SW 1271 (cell line): Measurements from ENCODE around the gene TRIM75.
"Not testable (repeated sequence)": the region's sequence is repeated elsewhere in the genome, so short reads cannot be mapped to it uniquely, and the experiment has no call there.

ENCODE experiments used
- DNase-seq, 2 experiments: peaks; one replicate each; lab custom pipeline; 2025; lab: John Stamatoyannopoulos, UW

Gene TRIM75

GRCh38 chr4:165053645-165054044 is at the start of gene TRIM75:
TRIM75 (plus strand) TSS chr4:165053866; CDS start chr4:165059148, 5,282 bp downstream.
- DNase-seq: no peak

- DNase-seq: no peak
These were observed 48.2 kb upstream of the TRIM75 start for GRCh38 chr4:165005352-165005925.

GRCh38 chr4:165006456-165006855 is 47.2 kb upstream of the TRIM75 start:
- no peak for DNase-seq

- DNase-seq: no peak
These were observed 46.8 kb upstream of the TRIM75 start for GRCh38 chr4:165006886-165007285.

- no peak for DNase-seq
These were observed 44.0 kb upstream of the TRIM75 start for GRCh38 chr4:165009493-165010227.

- no peak for DNase-seq
These were observed 43.2 kb upstream of the TRIM75 start for GRCh38 chr4:165010487-165010886.

- DNase-seq: no peak
These were observed 42.7 kb upstream of the TRIM75 start for GRCh38 chr4:165010991-165011390.

GRCh38 chr4:165011403-165011802 is 42.3 kb upstream of the TRIM75 start:
- DNase-seq: no peak

GRCh38 chr4:165013691-165014090 is 40.0 kb upstream of the TRIM75 start:
- no peak for DNase-seq

- no peak for DNase-seq
These were observed 36.7 kb upstream of the TRIM75 start for GRCh38 chr4:165016971-165017370.

- not testable (repeated sequence) for DNase-seq
These were observed 33.7 kb upstream of the TRIM75 start for GRCh38 chr4:165019995-165020394.

- DNase-seq: not testable (repeated sequence)
These were observed 27.9 kb upstream of the TRIM75 start for GRCh38 chr4:165025782-165026181.

GRCh38 chr4:165027762-165028402 is 25.8 kb upstream of the TRIM75 start:
- DNase-seq: no peak

- no peak for DNase-seq
These were observed 22.0 kb upstream of the TRIM75 start, which contains the start of gene TRIM60 for GRCh38 chr4:165031436-165032211. TRIM60 (plus strand) TSS chr4:165031999; CDS start chr4:165040073, 8,074 bp downstream.

GRCh38 chr4:165048170-165048569 is 5.5 kb upstream of the TRIM75 start:
- DNase-seq: no peak

- DNase-seq: no peak
These were observed 1.0 kb upstream of the TRIM75 start for GRCh38 chr4:165052627-165053026.

- DNase-seq: no peak
These were observed 1.9 kb downstream of the TRIM75 start for GRCh38 chr4:165055601-165056000.

- DNase-seq: no peak
These were observed 5.0 kb downstream of the TRIM75 start for GRCh38 chr4:165058666-165059065.

- DNase-seq: no peak
These were observed 5.7 kb downstream of the TRIM75 start for GRCh38 chr4:165059386-165059785.

- DNase-seq: no peak
These were observed 7.3 kb downstream of the TRIM75 start for GRCh38 chr4:165060938-165061337.

GRCh38 chr4:165070560-165070959 is 16.9 kb downstream of the TRIM75 start:
- DNase-seq: no peak

GRCh38 chr4:165073346-165073745 is 19.7 kb downstream of the TRIM75 start:
- not testable (repeated sequence) for DNase-seq
